ENCODE results near the gene SPAG4.

GRCh38 chr20:35665949-35666288 is 50.3 kb downstream of the SPAG4 start:
- TF ChIP-seq SMARCA5 (IDR thresholded peaks at IDR 0.05) = no peak
- no peak for TF ChIP-seq RCOR1 (conservative IDR thresholded peaks at IDR 0.05; ENCODE audit: low read depth, low read length)
- no peak for TF ChIP-seq SIN3A (IDR thresholded peaks at IDR 0.05; ENCODE audit: low read depth, low read length)
- TF ChIP-seq NBN (IDR thresholded peaks at IDR 0.05) = no peak
- no peak for TF ChIP-seq CTCF (IDR thresholded peaks at IDR 0.05 in 2 of 3, conservative IDR thresholded peaks at IDR 0.05 in 1 of 3; ENCODE audit: control insufficient read depth in 2 of 3, extremely low read depth in 1 of 3, insufficient read depth in 1 of 3, low read depth in 3 of 3, low read length in 3 of 3)
- TF ChIP-seq POLR2A (IDR thresholded peaks at IDR 0.05; ENCODE audit: low read depth, low read length) = no peak
- TF ChIP-seq EP300 (IDR thresholded peaks at IDR 0.05; ENCODE audit: borderline replicate concordance in 1 of 2, control insufficient read depth in 1 of 2, low read depth in 2 of 2, low read length in 2 of 2) = no peak
- TF ChIP-seq NFYB (IDR thresholded peaks at IDR 0.05; ENCODE audit: insufficient read depth, low read depth, low read length) = no peak
- no peak for TF ChIP-seq EZH2 (IDR thresholded peaks at IDR 0.05; ENCODE audit: borderline replicate concordance, control insufficient read depth, low read depth, low read length)
- no peak for TF ChIP-seq SREBF2 (IDR thresholded peaks at IDR 0.05; ENCODE audit: low read length)
- no peak for TF ChIP-seq HDAC2 (IDR thresholded peaks at IDR 0.05)
- TF ChIP-seq FOS (IDR thresholded peaks at IDR 0.05; ENCODE audit: borderline replicate concordance, extremely low read depth, insufficient read length) = no peak
- TF ChIP-seq SUZ12 (IDR thresholded peaks at IDR 0.05; ENCODE audit: unreplicated experiment) = no peak
- no peak for TF ChIP-seq MAX (IDR thresholded peaks at IDR 0.05; ENCODE audit: low read depth, low read length)

Data from GM12878 (cell line).